ENCODE measurements around the gene XRCC6. TPM values are rescaled to one million over a fixed set of nuclear protein-coding genes. Genes with fewer than 3 reads are reported as not detected.

The XRCC6 gene
- total and polyA plus RNA-seq, 9 of the 15 experiments (the other 6 are each of a cell fraction or from before 2014, with no cell fraction given), result 151 to 440 (median 318) TPM

DNA sequence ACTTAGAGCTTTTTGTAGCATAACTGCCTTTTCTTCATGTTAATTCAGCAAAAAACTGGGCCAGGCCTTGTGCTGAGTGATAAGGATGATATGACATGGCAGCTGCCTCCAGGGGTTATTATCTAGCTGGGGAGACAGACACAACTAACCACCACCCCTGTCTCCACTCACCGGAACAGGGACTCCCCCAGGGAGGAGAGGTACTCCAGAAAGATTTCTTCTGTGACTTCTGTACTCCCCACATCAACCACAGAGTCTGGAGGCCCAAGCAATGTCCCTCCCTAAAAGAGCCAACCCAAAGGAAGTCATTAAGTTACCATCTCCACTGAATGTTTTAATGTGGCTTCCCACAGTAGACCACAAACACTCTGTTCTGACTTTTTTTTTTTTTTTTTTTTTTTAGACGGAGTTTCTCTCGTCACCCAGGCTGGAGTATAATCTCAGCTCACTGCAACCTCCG lies 17.2 kb upstream of the XRCC6 start (continued):
- no peak; a peak in 1 of 4 replicates for TF ChIP-seq RAD21 (CRISPR knock-in tag; conservative IDR thresholded peaks at IDR 0.05 in 1 of 2, IDR thresholded peaks at IDR 0.05 in 1 of 2)
- TF ChIP-seq, protein P1, sequence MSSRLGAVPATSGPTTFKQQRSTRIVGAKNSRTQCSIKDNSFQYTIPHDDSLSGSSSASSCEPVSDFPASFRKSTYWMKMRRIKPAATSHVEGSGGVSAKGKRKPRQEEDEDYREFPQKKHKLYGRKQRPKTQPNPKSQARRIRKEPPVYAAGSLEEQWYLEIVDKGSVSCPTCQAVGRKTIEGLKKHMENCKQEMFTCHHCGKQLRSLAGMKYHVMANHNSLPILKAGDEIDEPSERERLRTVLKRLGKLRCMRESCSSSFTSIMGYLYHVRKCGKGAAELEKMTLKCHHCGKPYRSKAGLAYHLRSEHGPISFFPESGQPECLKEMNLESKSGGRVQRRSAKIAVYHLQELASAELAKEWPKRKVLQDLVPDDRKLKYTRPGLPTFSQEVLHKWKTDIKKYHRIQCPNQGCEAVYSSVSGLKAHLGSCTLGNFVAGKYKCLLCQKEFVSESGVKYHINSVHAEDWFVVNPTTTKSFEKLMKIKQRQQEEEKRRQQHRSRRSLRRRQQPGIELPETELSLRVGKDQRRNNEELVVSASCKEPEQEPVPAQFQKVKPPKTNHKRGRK (tag; IDR thresholded peaks at IDR 0.05), result no peak
- TF ChIP-seq, protein P2, sequence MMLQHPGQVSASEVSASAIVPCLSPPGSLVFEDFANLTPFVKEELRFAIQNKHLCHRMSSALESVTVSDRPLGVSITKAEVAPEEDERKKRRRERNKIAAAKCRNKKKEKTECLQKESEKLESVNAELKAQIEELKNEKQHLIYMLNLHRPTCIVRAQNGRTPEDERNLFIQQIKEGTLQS (IDR thresholded peaks at IDR 0.05), result no peak
- TF ChIP-seq, protein P2 (CRISPR knock-in tag; conservative IDR thresholded peaks at IDR 0.05), result no peak
- TF ChIP-seq L3MBTL2 (IDR thresholded peaks at IDR 0.05), result no peak
- no peak for TF ChIP-seq DDX20 (tag; IDR thresholded peaks at IDR 0.05; ENCODE audit: low read depth)
- TF ChIP-seq XRCC4 (IDR thresholded peaks at IDR 0.05; ENCODE audit: extremely low read depth, insufficient read depth, insufficient read length), result no peak
- no peak for TF ChIP-seq ZNF134 (CRISPR knock-in tag; conservative IDR thresholded peaks at IDR 0.05)
- TF ChIP-seq, protein P3, sequence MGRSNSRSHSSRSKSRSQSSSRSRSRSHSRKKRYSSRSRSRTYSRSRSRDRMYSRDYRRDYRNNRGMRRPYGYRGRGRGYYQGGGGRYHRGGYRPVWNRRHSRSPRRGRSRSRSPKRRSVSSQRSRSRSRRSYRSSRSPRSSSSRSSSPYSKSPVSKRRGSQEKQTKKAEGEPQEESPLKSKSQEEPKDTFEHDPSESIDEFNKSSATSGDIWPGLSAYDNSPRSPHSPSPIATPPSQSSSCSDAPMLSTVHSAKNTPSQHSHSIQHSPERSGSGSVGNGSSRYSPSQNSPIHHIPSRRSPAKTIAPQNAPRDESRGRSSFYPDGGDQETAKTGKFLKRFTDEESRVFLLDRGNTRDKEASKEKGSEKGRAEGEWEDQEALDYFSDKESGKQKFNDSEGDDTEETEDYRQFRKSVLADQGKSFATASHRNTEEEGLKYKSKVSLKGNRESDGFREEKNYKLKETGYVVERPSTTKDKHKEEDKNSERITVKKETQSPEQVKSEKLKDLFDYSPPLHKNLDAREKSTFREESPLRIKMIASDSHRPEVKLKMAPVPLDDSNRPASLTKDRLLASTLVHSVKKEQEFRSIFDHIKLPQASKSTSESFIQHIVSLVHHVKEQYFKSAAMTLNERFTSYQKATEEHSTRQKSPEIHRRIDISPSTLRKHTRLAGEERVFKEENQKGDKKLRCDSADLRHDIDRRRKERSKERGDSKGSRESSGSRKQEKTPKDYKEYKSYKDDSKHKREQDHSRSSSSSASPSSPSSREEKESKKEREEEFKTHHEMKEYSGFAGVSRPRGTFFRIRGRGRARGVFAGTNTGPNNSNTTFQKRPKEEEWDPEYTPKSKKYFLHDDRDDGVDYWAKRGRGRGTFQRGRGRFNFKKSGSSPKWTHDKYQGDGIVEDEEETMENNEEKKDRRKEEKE (IDR thresholded peaks at IDR 0.05; ENCODE audit: borderline replicate concordance in 1 of 2, control insufficient read depth in 1 of 2, low read depth in 2 of 2, low read length in 1 of 2), result no peak
- TF ChIP-seq, protein P4, sequence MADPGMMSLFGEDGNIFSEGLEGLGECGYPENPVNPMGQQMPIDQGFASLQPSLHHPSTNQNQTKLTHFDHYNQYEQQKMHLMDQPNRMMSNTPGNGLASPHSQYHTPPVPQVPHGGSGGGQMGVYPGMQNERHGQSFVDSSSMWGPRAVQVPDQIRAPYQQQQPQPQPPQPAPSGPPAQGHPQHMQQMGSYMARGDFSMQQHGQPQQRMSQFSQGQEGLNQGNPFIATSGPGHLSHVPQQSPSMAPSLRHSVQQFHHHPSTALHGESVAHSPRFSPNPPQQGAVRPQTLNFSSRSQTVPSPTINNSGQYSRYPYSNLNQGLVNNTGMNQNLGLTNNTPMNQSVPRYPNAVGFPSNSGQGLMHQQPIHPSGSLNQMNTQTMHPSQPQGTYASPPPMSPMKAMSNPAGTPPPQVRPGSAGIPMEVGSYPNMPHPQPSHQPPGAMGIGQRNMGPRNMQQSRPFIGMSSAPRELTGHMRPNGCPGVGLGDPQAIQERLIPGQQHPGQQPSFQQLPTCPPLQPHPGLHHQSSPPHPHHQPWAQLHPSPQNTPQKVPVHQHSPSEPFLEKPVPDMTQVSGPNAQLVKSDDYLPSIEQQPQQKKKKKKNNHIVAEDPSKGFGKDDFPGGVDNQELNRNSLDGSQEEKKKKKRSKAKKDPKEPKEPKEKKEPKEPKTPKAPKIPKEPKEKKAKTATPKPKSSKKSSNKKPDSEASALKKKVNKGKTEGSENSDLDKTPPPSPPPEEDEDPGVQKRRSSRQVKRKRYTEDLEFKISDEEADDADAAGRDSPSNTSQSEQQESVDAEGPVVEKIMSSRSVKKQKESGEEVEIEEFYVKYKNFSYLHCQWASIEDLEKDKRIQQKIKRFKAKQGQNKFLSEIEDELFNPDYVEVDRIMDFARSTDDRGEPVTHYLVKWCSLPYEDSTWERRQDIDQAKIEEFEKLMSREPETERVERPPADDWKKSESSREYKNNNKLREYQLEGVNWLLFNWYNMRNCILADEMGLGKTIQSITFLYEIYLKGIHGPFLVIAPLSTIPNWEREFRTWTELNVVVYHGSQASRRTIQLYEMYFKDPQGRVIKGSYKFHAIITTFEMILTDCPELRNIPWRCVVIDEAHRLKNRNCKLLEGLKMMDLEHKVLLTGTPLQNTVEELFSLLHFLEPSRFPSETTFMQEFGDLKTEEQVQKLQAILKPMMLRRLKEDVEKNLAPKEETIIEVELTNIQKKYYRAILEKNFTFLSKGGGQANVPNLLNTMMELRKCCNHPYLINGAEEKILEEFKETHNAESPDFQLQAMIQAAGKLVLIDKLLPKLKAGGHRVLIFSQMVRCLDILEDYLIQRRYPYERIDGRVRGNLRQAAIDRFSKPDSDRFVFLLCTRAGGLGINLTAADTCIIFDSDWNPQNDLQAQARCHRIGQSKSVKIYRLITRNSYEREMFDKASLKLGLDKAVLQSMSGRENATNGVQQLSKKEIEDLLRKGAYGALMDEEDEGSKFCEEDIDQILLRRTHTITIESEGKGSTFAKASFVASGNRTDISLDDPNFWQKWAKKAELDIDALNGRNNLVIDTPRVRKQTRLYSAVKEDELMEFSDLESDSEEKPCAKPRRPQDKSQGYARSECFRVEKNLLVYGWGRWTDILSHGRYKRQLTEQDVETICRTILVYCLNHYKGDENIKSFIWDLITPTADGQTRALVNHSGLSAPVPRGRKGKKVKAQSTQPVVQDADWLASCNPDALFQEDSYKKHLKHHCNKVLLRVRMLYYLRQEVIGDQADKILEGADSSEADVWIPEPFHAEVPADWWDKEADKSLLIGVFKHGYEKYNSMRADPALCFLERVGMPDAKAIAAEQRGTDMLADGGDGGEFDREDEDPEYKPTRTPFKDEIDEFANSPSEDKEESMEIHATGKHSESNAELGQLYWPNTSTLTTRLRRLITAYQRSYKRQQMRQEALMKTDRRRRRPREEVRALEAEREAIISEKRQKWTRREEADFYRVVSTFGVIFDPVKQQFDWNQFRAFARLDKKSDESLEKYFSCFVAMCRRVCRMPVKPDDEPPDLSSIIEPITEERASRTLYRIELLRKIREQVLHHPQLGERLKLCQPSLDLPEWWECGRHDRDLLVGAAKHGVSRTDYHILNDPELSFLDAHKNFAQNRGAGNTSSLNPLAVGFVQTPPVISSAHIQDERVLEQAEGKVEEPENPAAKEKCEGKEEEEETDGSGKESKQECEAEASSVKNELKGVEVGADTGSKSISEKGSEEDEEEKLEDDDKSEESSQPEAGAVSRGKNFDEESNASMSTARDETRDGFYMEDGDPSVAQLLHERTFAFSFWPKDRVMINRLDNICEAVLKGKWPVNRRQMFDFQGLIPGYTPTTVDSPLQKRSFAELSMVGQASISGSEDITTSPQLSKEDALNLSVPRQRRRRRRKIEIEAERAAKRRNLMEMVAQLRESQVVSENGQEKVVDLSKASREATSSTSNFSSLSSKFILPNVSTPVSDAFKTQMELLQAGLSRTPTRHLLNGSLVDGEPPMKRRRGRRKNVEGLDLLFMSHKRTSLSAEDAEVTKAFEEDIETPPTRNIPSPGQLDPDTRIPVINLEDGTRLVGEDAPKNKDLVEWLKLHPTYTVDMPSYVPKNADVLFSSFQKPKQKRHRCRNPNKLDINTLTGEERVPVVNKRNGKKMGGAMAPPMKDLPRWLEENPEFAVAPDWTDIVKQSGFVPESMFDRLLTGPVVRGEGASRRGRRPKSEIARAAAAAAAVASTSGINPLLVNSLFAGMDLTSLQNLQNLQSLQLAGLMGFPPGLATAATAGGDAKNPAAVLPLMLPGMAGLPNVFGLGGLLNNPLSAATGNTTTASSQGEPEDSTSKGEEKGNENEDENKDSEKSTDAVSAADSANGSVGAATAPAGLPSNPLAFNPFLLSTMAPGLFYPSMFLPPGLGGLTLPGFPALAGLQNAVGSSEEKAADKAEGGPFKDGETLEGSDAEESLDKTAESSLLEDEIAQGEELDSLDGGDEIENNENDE (IDR thresholded peaks at IDR 0.05; ENCODE audit: low read depth, low read length), result no peak

All from K562 (cell line).